Uterus (tissue), 4 donors: Measurements from ENCODE around the gene NPC1L1. TPM values are rescaled to one million over a fixed set of nuclear protein-coding genes. Genes with fewer than 3 reads are reported as not detected.

Source experiments
- DNase-seq, 2 donors: peaks; one replicate each; pipeline ENCODE4 v3.0.0-alpha.2; 2019 to 2020
- H3K27ac ChIP-seq, 2 donors: fragments of 200-600 bp; sonication (generic); 1 replicate in 1 of 2; 2 replicates in 1 of 2; pipeline ENCODE4 v1.5.1; 2016 to 2018
- H3K27me3 ChIP-seq, 2 donors: fragments of 200-600 bp; sonication (generic); one replicate each; pipeline ENCODE4 v1.5.1; 2018 to 2019; ENCODE audit warnings: control low read depth in 1 of 2
- H3K36me3 ChIP-seq, 2 donors: fragments of 200-600 bp; sonication (generic); one replicate each; pipeline ENCODE4 v1.5.1; 2019; ENCODE audit warnings: control low read depth in 1 of 2
- H3K4me1 ChIP-seq, 2 donors: fragments of 200-600 bp; sonication (generic); one replicate each; pipeline ENCODE4 v1.5.1; 2018 to 2019; ENCODE audit warnings: control low read depth in 1 of 2
- H3K4me3 ChIP-seq, 2 donors: fragments of 200-600 bp; sonication (generic); 1 replicate in 1 of 2; 2 replicates in 1 of 2; pipeline ENCODE4 v1.5.1; 2018 to 2019; ENCODE audit warnings: mild to moderate bottlenecking in 1 of 2
- H3K9me3 ChIP-seq, 2 donors: fragments of 200-600 bp; sonication (generic); one replicate each; pipeline ENCODE4 v1.5.1; 2019; ENCODE audit warnings: control low read depth in 1 of 2
- CTCF ChIP-seq, 4 experiments: fragments of 200-600 bp in 2 of 4; fragments of 450-650 bp in 2 of 4; sonication (generic) in 2 of 4; IDR thresholded peaks; one replicate each; pipeline ENCODE4 v1.5.1; 2016 to 2019; ENCODE audit warnings: antibody characterized with exemption in 4 of 4, mild to moderate bottlenecking in 2 of 4, moderate library complexity in 1 of 4
- POLR2A ChIP-seq, 2 donors: fragments of 450-650 bp; IDR thresholded peaks; one replicate each; pipeline ENCODE4 v1.6.1; 2016; ENCODE audit warnings: antibody characterized with exemption in 2 of 2, mild to moderate bottlenecking in 1 of 2, moderate library complexity in 1 of 2
- intact Hi-C: fragments of 100-400 bp; cut with DNase I; formaldehyde crosslinking; loops from one replicate; pipeline ENCODE4 v1.15.1; 2023; ENCODE audit warnings: low total_unique reads
- small RNA-seq: library from RNA; depleted of rRNA; stranded (forward); fragments of <200 nt; gene quantifications from one replicate; pipeline ENCODE3, GENCODE V24; 2016
- total RNA-seq, 4 donors: library from RNA; depleted of rRNA in 3 of 4; stranded (reverse); fragments of >200 nt in 3 of 4; gene quantifications; one replicate each; pipeline versions ENCODE4 v1.1.0 to v1.2.4, GENCODE V29; 2014 to 2023
- donor health status: DM: yes; HTN: yes; CAD: no.

The NPC1L1 gene
- total RNA-seq, 4 donors from 2014 or later, result 0.49 TPM; not detected in 3

- no peak for DNase-seq
- Histone ChIP-seq H3K27ac (no peak overlapping the region), H3K4me3 (no peak overlapping the region), H3K36me3 (no peaks in the 10 kb centered on the region), H3K9me3 (no peaks in the 10 kb centered on the region), H3K4me1 (no peaks in the 10 kb centered on the region), H3K27me3 (no peaks in the 10 kb centered on the region)
- no peak for TF ChIP-seq CTCF (IDR thresholded peaks at IDR 0.05)
- no peak for TF ChIP-seq POLR2A (IDR thresholded peaks at IDR 0.05)
- intact Hi-C loops, result no loop called here
Measured at GRCh38 chr7:44466300-44467216, 74.6 kb downstream of the NPC1L1 start.

GRCh38 chr7:44465490-44465889, 75.6 kb downstream of the NPC1L1 start:
- no peaks in the 10 kb centered on the region for H3K36me3 ChIP-seq
- no peak for TF ChIP-seq CTCF (IDR thresholded peaks at IDR 0.05)
- H3K27me3 ChIP-seq, result no peaks in the 10 kb centered on the region
- H3K4me1 ChIP-seq, result no peaks in the 10 kb centered on the region
- H3K9me3 ChIP-seq, result no peaks in the 10 kb centered on the region
- DNase-seq, result no peak
- intact Hi-C loops, result no loop called here
- no peak overlapping the region for H3K4me3 ChIP-seq
- H3K27ac ChIP-seq, result no peak overlapping the region

- Histone ChIP-seq H3K27me3 (no peaks in the 10 kb centered on the region), H3K27ac (no peak overlapping the region), H3K4me1 (no peaks in the 10 kb centered on the region), H3K36me3 (no peaks in the 10 kb centered on the region), H3K9me3 (no peaks in the 10 kb centered on the region), H3K4me3 (no peak overlapping the region)
- no peak for DNase-seq
- intact Hi-C loops, result no loop called here
- no peak for TF ChIP-seq CTCF (IDR thresholded peaks at IDR 0.05)
- TF ChIP-seq POLR2A (IDR thresholded peaks at IDR 0.05), result no peak
Measured at GRCh38 chr7:44463169-44463808, 77.8 kb downstream of the NPC1L1 start.

Small RNA genes within 50 kb of the gene (small RNA-seq; reads per million reads assigned to genes)
- gene RNU6-1097P, result not detected

Other genes with a start within 250 kb of the NPC1L1 start
- 1 to 10 TPM in 1 of 4 donors, under 1 TPM in 1, not detected in 2; 0.40 to 1.1 TPM for gene CAMK2B, start 215.7 kb downstream of the NPC1L1 start, total RNA-seq
- 100 to 1,000 TPM in 1 of 4 donors, 10 to 100 TPM in 3; 28.5 to 115 (median 52.6) TPM for gene NUDCD3, start 50.7 kb downstream of the NPC1L1 start, total RNA-seq
- gene DDX56, start 32.6 kb upstream of the NPC1L1 start, total RNA-seq, result 10 to 100 TPM; 35.9 to 75.8 (median 45.2) TPM
- 100 to 1,000 TPM in 1 of 4 donors, 10 to 100 TPM in 3; 37.9 to 403 (median 85.8) TPM for gene TMED4, start 40.9 kb upstream of the NPC1L1 start, total RNA-seq
- gene OGDH, start 65.3 kb upstream of the NPC1L1 start, total RNA-seq, result 10 to 100 TPM; 38.2 to 97.6 (median 78.6) TPM
- gene ZMIZ2, start 207.5 kb upstream of the NPC1L1 start, total RNA-seq, result 10 to 100 TPM in 2 of 4 donors, 1 to 10 TPM in 2; 2.8 to 97.0 (median 12.2) TPM